T-cell (primary cell): ENCODE results near the gene AFAP1L1. TPM values are rescaled to one million over a fixed set of nuclear protein-coding genes. Genes with fewer than 3 reads are reported as not detected.

Experiments
- ATAC-seq, 4 experiments: fragments of 200-7000 bp in 3 of 4; fragments of 150-1000 bp in 1 of 4; cut with Tn5 transposase; replicated peaks in 1 of 4; 1 replicate in 3 of 4; 2 replicates in 1 of 4; pipeline ENCODE4 v1.10.0; 2021; ENCODE audit warnings: moderate library complexity in 3 of 4, mild to moderate bottlenecking in 2 of 4, moderate number of reproducible peaks in 1 of 4
- CTCF ChIA-PET, 2 donors: fragments of 300-600 bp; sonication (Branson Sonifier 250); formaldehyde crosslinking; loops; one replicate each; lab custom pipeline; 2022; ENCODE audit warnings: antibody characterized with exemption in 2 of 2; lab: Charles Lee
- POLR2A ChIA-PET, 2 donors: fragments of 300-600 bp; sonication (Branson Sonifier 250); formaldehyde crosslinking; loops; one replicate each; lab custom pipeline; 2022; ENCODE audit warnings: antibody characterized with exemption in 2 of 2; lab: Charles Lee
- DNase-seq, 35 experiments: peaks; one replicate each; pipeline versions ENCODE4 v3.0.0 to v3.0.0-alpha.2; 2013 to 2023
- H3K27ac ChIP-seq: one replicate; pipeline ENCODE4 v1.5.1; 2013; ENCODE audit warnings: low read length
- H3K27me3 ChIP-seq, 2 experiments: replicated peaks in 1 of 2; 1 replicate in 1 of 2; 2 replicates in 1 of 2; pipeline versions ENCODE4 v1.6.1 to v1.7.0; 2013; ENCODE audit warnings: low read length in 1 of 2, mixed read lengths in 1 of 2; ENCODE audit not compliant: control insufficient read depth in 2 of 2, insufficient read depth in 2 of 2; ENCODE audit errors: extremely low read depth in 1 of 2
- H3K36me3 ChIP-seq, 2 donors: 1 replicate in 1 of 2; 2 replicates in 1 of 2; pipeline versions ENCODE4 v1.6.1 to v1.7.0; 2013; ENCODE audit warnings: low read length in 1 of 2; ENCODE audit not compliant: control insufficient read depth in 2 of 2, insufficient read depth in 1 of 2; ENCODE audit errors: extremely low read depth in 1 of 2
- H3K4me1 ChIP-seq, 2 experiments: 1 replicate in 1 of 2; 2 replicates in 1 of 2; pipeline versions ENCODE4 v1.6.1 to v1.7.0; 2013; ENCODE audit warnings: low read length in 2 of 2, mixed read lengths in 1 of 2; ENCODE audit not compliant: insufficient read depth in 2 of 2, control insufficient read depth in 1 of 2; ENCODE audit errors: extremely low read depth in 1 of 2
- H3K4me3 ChIP-seq, 2 donors: 1 replicate in 1 of 2; 2 replicates in 1 of 2; pipeline versions ENCODE4 v1.5.1 to v1.7.0; 2013; ENCODE audit warnings: mild to moderate bottlenecking in 2 of 2, low read length in 1 of 2, moderate library complexity in 1 of 2; ENCODE audit not compliant: control insufficient read depth in 1 of 2; ENCODE audit errors: extremely low read depth in 1 of 2
- H3K9me3 ChIP-seq: 2 replicates; pipeline ENCODE4 v1.7.0; 2013
- H3K27ac Mint-ChIP-seq, 2 donors: one replicate each; pipeline ENCODE4 v1.8.0; 2020 to 2021; ENCODE audit warnings: mild to moderate bottlenecking in 2 of 2, mixed read lengths in 2 of 2
- H3K27me3 Mint-ChIP-seq, 2 donors: one replicate each; pipeline ENCODE4 v1.8.0; 2021 to 2022; ENCODE audit warnings: mixed read lengths in 2 of 2
- H3K36me3 Mint-ChIP-seq: one replicate; pipeline ENCODE4 v1.8.0; 2021; ENCODE audit warnings: mixed read lengths
- H3K4me1 Mint-ChIP-seq, 3 donors: one replicate each; pipeline ENCODE4 v1.8.0; 2020 to 2022; ENCODE audit warnings: mixed read lengths in 3 of 3, mild to moderate bottlenecking in 1 of 3
- H3K4me3 Mint-ChIP-seq, 3 donors: one replicate each; pipeline ENCODE4 v1.8.0; 2020 to 2022; ENCODE audit warnings: mild to moderate bottlenecking in 3 of 3, mixed read lengths in 3 of 3, moderate library complexity in 3 of 3
- H3K9me3 Mint-ChIP-seq, 3 donors: one replicate each; pipeline ENCODE4 v1.8.0; 2020 to 2022; ENCODE audit warnings: mixed read lengths in 3 of 3
- WGBS: methylation state at CpG from one replicate; pipeline ENCODE4 v1.1.5; 2013; ENCODE audit warnings: missing lambda C conversion rate; ENCODE audit not compliant: insufficient coverage; 5-methylcytosine and 5-hydroxymethylcytosine counted together
- total RNA-seq, 35 experiments: library from RNA in 6 of 35; stranded (reverse) in 6 of 35; fragments of 120-200 nt in 1 of 35; gene quantifications; one replicate each; pipeline versions ENCODE4 v1.2.1 to v1.2.4 and lab custom pipeline; 2013 to 2026

AFAP1L1 gene
- total RNA-seq, 5 donors from 2014 or later (not counting 1 experiment from before 2014, with no cell fraction given) = 0.20 to 0.99 (median 0.50) TPM

GRCh38 chr5:149298163-149298562, 26.5 kb downstream of the AFAP1L1 start:
- H3K27ac ChIP-seq = no peak overlapping the region
- no peaks in the 10 kb centered on the region for H3K36me3 ChIP-seq
- H3K4me1 ChIP-seq = peaks cover 42 to 49% of the 10 kb centered on the region in 2 experiments
- POLR2A ChIA-PET = no interaction called here
- peaks cover 49 to 52% (median 49%) of the 10 kb centered on the region in 3 donors for H3K4me1 Mint-ChIP-seq
- no peak overlapping the region for H3K4me3 ChIP-seq
- H3K9me3 Mint-ChIP-seq = no peaks in the 10 kb centered on the region
- H3K36me3 Mint-ChIP-seq = no peaks in the 10 kb centered on the region
- CTCF ChIA-PET = interaction anchor here in 1 of 2 donors (0.6 to 0.7 kb wide), 2 partner anchors 157 to 268 kb away, joined by 3 read pairs; no protein-coding TSS in a partner anchor
- ATAC-seq (peak; percentile 81 to 86 (median 82)), DNase-seq (peak in 1 of 35 experiments; percentile 23)
- H3K27me3 Mint-ChIP-seq = peaks cover 0 to 3% of the 10 kb centered on the region in 2 donors
- WGBS = no CpG with 5 or more reads among the region's 1 CpG
- peak overlapping the region in 1 of 3 donors; percentile 58 for H3K4me3 Mint-ChIP-seq
- H3K27ac Mint-ChIP-seq = peak overlapping the region; percentile 87 to 89
- no peaks in the 10 kb centered on the region for H3K9me3 ChIP-seq
- peaks cover 0 to 34% of the 10 kb centered on the region in 2 experiments for H3K27me3 ChIP-seq

- Mint-ChIP-seq H3K4me3 (peak overlapping the region in 1 of 3 donors; percentile 58), H3K27me3 (peaks cover 0 to 3% of the 10 kb centered on the region in 2 donors), H3K4me1 (peaks cover 49 to 52% (median 49%) of the 10 kb centered on the region in 3 donors), H3K27ac (peak overlapping the region in 1 of 2 donors; percentile 89), H3K9me3 (no peaks in the 10 kb centered on the region), H3K36me3 (no peaks in the 10 kb centered on the region)
- ChIA-PET POLR2A (interaction anchor here in 1 of 2 donors (0.6 kb wide), 1 partner anchor 289 kb away, joined by 4 read pairs; no protein-coding TSS in a partner anchor), CTCF (interaction anchor here in 1 of 2 donors (0.6 to 1.9 kb wide), 3 partner anchors 73 to 427 kb away, joined by 3 to 9 read pairs (median 5); no protein-coding TSS in a partner anchor)
- H3K4me1 ChIP-seq = peaks cover 41 to 49% of the 10 kb centered on the region in 2 experiments
- H3K9me3 ChIP-seq = no peaks in the 10 kb centered on the region
- no peak overlapping the region for H3K27ac ChIP-seq
- WGBS = 26% methylated on average over 9 of the region's 11 CpGs
- peaks cover 0 to 34% of the 10 kb centered on the region in 2 experiments for H3K27me3 ChIP-seq
- ATAC-seq = no peak
- H3K4me3 ChIP-seq = no peak overlapping the region
- H3K36me3 ChIP-seq = no peaks in the 10 kb centered on the region
- no peak for DNase-seq
These were observed 27.3 kb downstream of the AFAP1L1 start for GRCh38 chr5:149298842-149299404.

GRCh38 chr5:149299451-149300054, 27.9 kb downstream of the AFAP1L1 start:
- Mint-ChIP-seq H3K4me1 (peaks cover 46 to 48% (median 46%) of the 10 kb centered on the region in 3 donors), H3K9me3 (no peaks in the 10 kb centered on the region), H3K27ac (peak overlapping the region in 1 of 2 donors; percentile 61), H3K27me3 (peaks cover 0 to 3% of the 10 kb centered on the region in 2 donors), H3K36me3 (no peaks in the 10 kb centered on the region), H3K4me3 (peak overlapping the region in 1 of 3 donors; percentile 58)
- DNase-seq (no peak), ATAC-seq (no peak)
- CTCF ChIA-PET = interaction anchor here in 1 of 2 donors (0.6 to 1.9 kb wide), 2 partner anchors 72 to 427 kb away, joined by 5 to 9 read pairs; no protein-coding TSS in a partner anchor
- Histone ChIP-seq H3K4me1 (peaks cover 40 to 47% of the 10 kb centered on the region in 2 experiments), H3K36me3 (no peaks in the 10 kb centered on the region), H3K27me3 (peaks cover 0 to 37% of the 10 kb centered on the region in 2 experiments), H3K4me3 (no peak overlapping the region), H3K27ac (no peak overlapping the region), H3K9me3 (no peaks in the 10 kb centered on the region)
- WGBS = 61% methylated on average over 12 of the region's 14 CpGs
- POLR2A ChIA-PET = interaction anchor here in 1 of 2 donors (0.6 kb wide), 1 partner anchor 288 kb away, joined by 4 read pairs; no protein-coding TSS in a partner anchor

- Histone ChIP-seq H3K27ac (no peak overlapping the region), H3K36me3 (no peaks in the 10 kb centered on the region), H3K27me3 (peaks cover 0 to 38% of the 10 kb centered on the region in 2 experiments), H3K4me3 (no peak overlapping the region), H3K4me1 (peaks cover 37 to 41% of the 10 kb centered on the region in 2 experiments), H3K9me3 (no peaks in the 10 kb centered on the region)
- H3K27me3 Mint-ChIP-seq = no peaks in the 10 kb centered on the region
- 86% methylated on average over 6 of the region's 6 CpGs for WGBS
- ChIA-PET POLR2A (no interaction called here), CTCF (interaction anchor here in 1 of 2 donors (1.9 kb wide), 1 partner anchor 71 kb away, joined by 5 read pairs; no protein-coding TSS in a partner anchor)
- H3K4me3 Mint-ChIP-seq = no peak overlapping the region
- DNase-seq (no peak), ATAC-seq (no peak)
- peaks cover 37 to 39% (median 38%) of the 10 kb centered on the region in 3 donors for H3K4me1 Mint-ChIP-seq
- no peaks in the 10 kb centered on the region for H3K9me3 Mint-ChIP-seq
- H3K36me3 Mint-ChIP-seq = no peaks in the 10 kb centered on the region
- H3K27ac Mint-ChIP-seq = no peak overlapping the region
These were observed 28.8 kb downstream of the AFAP1L1 start for GRCh38 chr5:149300441-149300840.

GRCh38 chr5:149301049-149301743, 29.5 kb downstream of the AFAP1L1 start:
- POLR2A ChIA-PET = no interaction called here
- H3K27ac ChIP-seq = no peak overlapping the region
- Mint-ChIP-seq H3K27ac (no peak overlapping the region), H3K9me3 (no peaks in the 10 kb centered on the region), H3K4me1 (peaks cover 30 to 33% (median 32%) of the 10 kb centered on the region in 3 donors), H3K36me3 (no peaks in the 10 kb centered on the region), H3K4me3 (no peak overlapping the region), H3K27me3 (no peaks in the 10 kb centered on the region)
- no peaks in the 10 kb centered on the region for H3K36me3 ChIP-seq
- 85% methylated on average over 8 of the region's 13 CpGs for WGBS
- peaks cover 30 to 33% of the 10 kb centered on the region in 2 experiments for H3K4me1 ChIP-seq
- peaks cover 0 to 40% of the 10 kb centered on the region in 2 experiments for H3K27me3 ChIP-seq
- ATAC-seq (no peak), DNase-seq (no peak)
- H3K9me3 ChIP-seq = no peaks in the 10 kb centered on the region
- CTCF ChIA-PET = interaction anchor here in 1 of 2 donors (1.9 kb wide), 1 partner anchor 71 kb away, joined by 5 read pairs; no protein-coding TSS in a partner anchor
- H3K4me3 ChIP-seq = no peak overlapping the region
